ENCODE data around the gene AKAIN1.

GRCh38 chr18:5173646-5174045, 23.4 kb downstream of the AKAIN1 start:
- no peak for TF ChIP-seq USF1 (IDR thresholded peaks at IDR 0.05; ENCODE audit: borderline replicate concordance, extremely low read length, insufficient read depth, low read depth, low read length)
- no peak for TF ChIP-seq HCFC1 (IDR thresholded peaks at IDR 0.05; ENCODE audit: low read length)
- no peak for TF ChIP-seq NBN (IDR thresholded peaks at IDR 0.05)
- TF ChIP-seq EZH2 (IDR thresholded peaks at IDR 0.05; ENCODE audit: borderline replicate concordance, control insufficient read depth, low read depth, low read length), result no peak
- TF ChIP-seq TARDBP (IDR thresholded peaks at IDR 0.05; ENCODE audit: borderline replicate concordance), result no peak
- no peak for TF ChIP-seq SMC3 (IDR thresholded peaks at IDR 0.05; ENCODE audit: borderline replicate concordance, low read length)
- no peak for TF ChIP-seq ZNF592 (IDR thresholded peaks at IDR 0.05)

All from GM12878 (cell line).